Omental fat pad (tissue), 4 donors: ENCODE data around the gene SOCS6. TPM values are rescaled to one million over a fixed set of nuclear protein-coding genes. Genes with fewer than 3 reads are reported as not detected.

Experiments used
- ATAC-seq: fragments of 150-250 bp; one replicate; pipeline ENCODE4 v1.9.1; 2016; ENCODE audit warnings: mild to moderate bottlenecking, moderate library complexity; ENCODE audit not compliant: low FRiP score
- DNase-seq: peaks from one replicate; pipeline ENCODE4 v3.0.0-alpha.2; 2019; ENCODE audit warnings: low spot score
- CTCF ChIP-seq, 3 donors: fragments of 450-650 bp; IDR thresholded peaks; one replicate each; pipeline ENCODE4 v1.5.1; 2016 to 2017; ENCODE audit warnings: antibody characterized with exemption in 3 of 3, mild to moderate bottlenecking in 3 of 3, moderate library complexity in 2 of 3
- total RNA-seq, 4 donors: library from RNA; depleted of rRNA; stranded (reverse); fragments of >200 nt; gene quantifications; one replicate each; pipeline ENCODE4 v1.1.0, GENCODE V29; 2016

The SOCS6 gene
- total RNA-seq, 4 donors from 2014 or later: 14.7 to 21.1 (median 16.7) TPM

GRCh38 chr18:70256994-70257393 lies 31.9 kb upstream of the SOCS6 start:
- ATAC-seq (no peak), DNase-seq (no peak)
- no peak for TF ChIP-seq CTCF (IDR thresholded peaks at IDR 0.05)

- DNase-seq (no peak), ATAC-seq (no peak)
- no peak for TF ChIP-seq CTCF (IDR thresholded peaks at IDR 0.05)
Observed at GRCh38 chr18:70258243-70258642, 30.6 kb upstream of the SOCS6 start.

GRCh38 chr18:70260683-70261082 lies 28.2 kb upstream of the SOCS6 start:
- DNase-seq: no peak
- ATAC-seq: no peak
- TF ChIP-seq CTCF (IDR thresholded peaks at IDR 0.05): no peak

- ATAC-seq (no peak), DNase-seq (no peak)
- no peak for TF ChIP-seq CTCF (IDR thresholded peaks at IDR 0.05)
Observed at GRCh38 chr18:70261141-70261788, 27.6 kb upstream of the SOCS6 start.

GRCh38 chr18:70263336-70263735 lies 25.5 kb upstream of the SOCS6 start:
- DNase-seq (no peak), ATAC-seq (no peak)
- TF ChIP-seq CTCF (IDR thresholded peaks at IDR 0.05): no peak

- DNase-seq (no peak), ATAC-seq (no peak)
- TF ChIP-seq CTCF (IDR thresholded peaks at IDR 0.05): no peak
Observed at GRCh38 chr18:70271742-70272141, 17.1 kb upstream of the SOCS6 start.

- TF ChIP-seq CTCF (IDR thresholded peaks at IDR 0.05): no peak
- DNase-seq: no peak
- ATAC-seq: no peak
Observed at GRCh38 chr18:70273021-70273420, 15.8 kb upstream of the SOCS6 start.
